Endothelial cell of umbilical vein (primary cell): Measurements from ENCODE around the gene MTMR3. TPM values are rescaled to one million over a fixed set of nuclear protein-coding genes. Genes with fewer than 3 reads are reported as not detected.

Experiments
- BruUV-seq: library from RNA; stranded (reverse); fragments of 400-500 nt; replicated peaks from 2 replicates; lab custom pipeline; 2021; lab: Mats Ljungman, UMichigan
- CTCF ChIA-PET: fragments of 300-600, 350-600 bp; sonication (Branson Sonifier 250); formaldehyde crosslinking; loops from one replicate; lab custom pipeline; 2021; ENCODE audit warnings: antibody characterized with exemption, inconsistent platforms; lab: Charles Lee
- POLR2A ChIA-PET: fragments of 300-600, 350-600 bp; sonication (Branson Sonifier 250); formaldehyde crosslinking; loops from one replicate; lab custom pipeline; 2021; ENCODE audit warnings: antibody characterized with exemption, inconsistent platforms; lab: Charles Lee
- DNase-seq: peaks from one replicate; pipeline ENCODE4 v3.0.0-alpha.2; 2011; ENCODE audit warnings: low read depth, low spot score
- FAIRE-seq: peaks from 2 replicates; lab custom pipeline; 2011; peaks lifted over from hg19 to GRCh38; lab: Jason Lieb, UNC
- H2AFZ ChIP-seq: 2 replicates; pipeline ENCODE4 v1.6.0; 2012; ENCODE audit warnings: low read depth, low read length, control low read depth, inconsistent platforms
- H3K27ac ChIP-seq: 2 replicates; pipeline ENCODE4 v1.5.1; 2011; ENCODE audit warnings: low read depth, mild to moderate bottlenecking, control low read depth, low read length, moderate library complexity; ENCODE audit not compliant: insufficient read depth
- H3K27me3 ChIP-seq, 2 experiments: 2 replicates each; pipeline versions ENCODE4 v1.6.0 to v1.6.1; 2011; ENCODE audit warnings: low read length in 2 of 2, mixed read lengths in 1 of 2; ENCODE audit not compliant: control insufficient read depth in 2 of 2, insufficient read depth in 2 of 2
- H3K36me3 ChIP-seq, 2 experiments: 2 replicates in 1 of 2; 3 replicates in 1 of 2; pipeline ENCODE4 v1.5.1; 2011; ENCODE audit warnings: low read length in 2 of 2, mild to moderate bottlenecking in 1 of 2, moderate library complexity in 1 of 2; ENCODE audit not compliant: control insufficient read depth in 2 of 2, insufficient read depth in 2 of 2; ENCODE audit errors: extremely low read depth in 1 of 2
- H3K4me1 ChIP-seq: 3 replicates; pipeline ENCODE4 v1.5.1; 2011; ENCODE audit warnings: mild to moderate bottlenecking, low read length; ENCODE audit not compliant: control insufficient read depth, insufficient read depth; ENCODE audit errors: extremely low read depth
- H3K4me2 ChIP-seq: 2 replicates; pipeline ENCODE4 v1.6.1; 2011; ENCODE audit warnings: low read length, control low read depth, mixed read lengths; ENCODE audit not compliant: insufficient read depth
- H3K4me3 ChIP-seq, 3 experiments: fragments of 200-600 bp in 1 of 3; sonication (generic), shearing (Covaris generic) in 1 of 3; replicated peaks in 1 of 3; 2 replicates each; pipeline ENCODE4 v1.5.1; 2011 to 2016; ENCODE audit warnings: control low read depth in 3 of 3, low read length in 3 of 3, mild to moderate bottlenecking in 2 of 3, inconsistent platforms in 1 of 3, low read depth in 1 of 3, moderate library complexity in 1 of 3; ENCODE audit not compliant: insufficient read depth in 1 of 3
- H3K79me2 ChIP-seq: 2 replicates; pipeline ENCODE4 v1.6.0; 2012; ENCODE audit warnings: low read length, inconsistent platforms; ENCODE audit not compliant: control insufficient read depth, insufficient read depth
- H3K9ac ChIP-seq: replicated peaks from 2 replicates; pipeline ENCODE3; 2011; ENCODE audit warnings: low read length, control low read depth; ENCODE audit not compliant: insufficient read depth; ENCODE audit errors: extremely low read depth
- H3K9me1 ChIP-seq: replicated peaks from 3 replicates; pipeline ENCODE4 v1.6.0; 2011; ENCODE audit warnings: mild to moderate bottlenecking, low read length; ENCODE audit not compliant: control insufficient read depth, insufficient read depth; ENCODE audit errors: extremely low read depth
- H3K9me3 ChIP-seq: replicated peaks from 2 replicates; pipeline ENCODE4 v1.5.1; 2012; ENCODE audit warnings: low read length, inconsistent platforms; ENCODE audit not compliant: control insufficient read depth, insufficient read depth
- H4K20me1 ChIP-seq: replicated peaks from 2 replicates; pipeline ENCODE3; 2011; ENCODE audit warnings: mild to moderate bottlenecking, low read length; ENCODE audit not compliant: control insufficient read depth, insufficient read depth; ENCODE audit errors: extremely low read depth
- EZH2 ChIP-seq: IDR thresholded peaks from 2 replicates; pipeline ENCODE4 v1.6.1; 2012; ENCODE audit warnings: borderline replicate concordance, low read depth, mild to moderate bottlenecking, moderate library complexity, low read length, inconsistent platforms; ENCODE audit not compliant: severe bottlenecking
- FOS ChIP-seq: IDR thresholded peaks from 2 replicates; pipeline ENCODE4 v1.6.1; 2011; ENCODE audit warnings: mild to moderate bottlenecking, low read length, moderate library complexity, borderline replicate concordance; ENCODE audit not compliant: insufficient read depth
- GATA2 ChIP-seq: IDR thresholded peaks from 2 replicates; pipeline ENCODE4 v1.7.0; 2011; ENCODE audit warnings: low read depth, mild to moderate bottlenecking, moderate library complexity, mixed read lengths, low read length; ENCODE audit not compliant: insufficient read length, insufficient read depth
- JUN ChIP-seq: IDR thresholded peaks from 2 replicates; pipeline ENCODE4 v1.6.1; 2011; ENCODE audit warnings: borderline replicate concordance, low read depth; ENCODE audit not compliant: insufficient read length, insufficient read depth
- MYC ChIP-seq: IDR thresholded peaks from one replicate; pipeline ENCODE4 v1.6.1; 2011; ENCODE audit warnings: mild to moderate bottlenecking, low read depth, low read length
- POLR2A ChIP-seq: IDR thresholded peaks from 2 replicates; pipeline ENCODE4 v1.6.1; 2012; ENCODE audit warnings: low read depth, mild to moderate bottlenecking, control low read depth, low read length
- POLR2AphosphoS5 ChIP-seq: IDR thresholded peaks from 2 replicates; pipeline ENCODE4 v1.6.1; 2012; ENCODE audit warnings: low read depth, mild to moderate bottlenecking, control low read depth, low read length, moderate library complexity; ENCODE audit not compliant: insufficient read depth
- dilution Hi-C: fragments of 300-500 bp; cut with MboI; formaldehyde crosslinking; loops from one replicate; pipeline ENCODE4 v1.15.0; 2019; ENCODE audit warnings: low sequenced_read_pairs; ENCODE audit not compliant: extremely low pct_ligation_motif_present
- intact Hi-C: fragments of 100-400 bp; cut with micrococcal nuclease; formaldehyde crosslinking; loops from one replicate; pipeline ENCODE4 v1.10.0; 2022
- polyA plus RNA-seq, 4 experiments: library from polyadenylated mRNA; depleted of rRNA in 3 of 4; stranded (reverse) in 3 of 4; unstranded in 1 of 4; fragments of >200 nt; gene quantifications; 2 replicates each; pipeline versions ENCODE4 v1.2.1 to v1.2.3, GENCODE V29; 2011 to 2012; ENCODE audit warnings: missing spikeins in 1 of 4
- total RNA-seq: library from RNA; stranded (reverse); gene quantifications from 2 replicates; pipeline ENCODE4 v1.2.3, GENCODE V29; 2021
- TF ChIP-seq, protein P1 (sequence below), 2 donors: IDR thresholded peaks; 1 replicate in 1 of 2; 2 replicates in 1 of 2; pipeline ENCODE4 v1.5.1; 2011; ENCODE audit warnings: low read length in 2 of 2, mild to moderate bottlenecking in 2 of 2, moderate library complexity in 2 of 2, control low read depth in 1 of 2, inconsistent platforms in 1 of 2, low read depth in 1 of 2; ENCODE audit not compliant: insufficient read depth in 1 of 2; ENCODE audit errors: extremely low read depth in 1 of 2
- TF ChIP-seq, protein P2 (sequence below): IDR thresholded peaks from 2 replicates; pipeline ENCODE4 v1.6.1; 2011; ENCODE audit not compliant: insufficient read depth, insufficient read length

Gene MTMR3
- total and polyA plus RNA-seq, 2 donors (not counting 3 experiments of a cell fraction or from before 2014, with no cell fraction given): 30.1 to 36.5 TPM

DNA sequence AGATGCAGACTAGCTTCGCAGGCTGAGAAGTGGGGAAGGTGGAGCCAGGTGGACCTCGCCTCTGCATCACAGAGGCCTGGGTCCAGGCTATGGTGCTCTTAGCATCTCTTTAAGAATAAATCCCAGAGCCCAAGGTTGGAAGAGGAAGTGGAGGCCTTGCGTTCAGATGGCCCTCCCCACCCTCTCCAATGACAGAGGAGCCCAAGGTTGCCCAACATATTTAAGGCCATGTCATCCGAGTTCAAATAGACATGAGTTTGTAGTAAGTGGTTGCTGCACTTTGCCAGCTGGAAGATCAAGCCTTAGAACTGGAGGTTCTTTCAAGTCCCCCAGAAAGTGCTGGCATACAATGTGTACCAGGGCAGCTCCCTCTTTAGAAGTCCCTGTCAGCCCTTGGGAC lies 150.2 kb downstream of the MTMR3 start:
- no peak for DNase-seq
- Histone ChIP-seq H2AFZ (no peak overlapping the region), H4K20me1 (no peaks in the 10 kb centered on the region), H3K4me1 (peaks cover 1% of the 10 kb centered on the region), H3K4me2 (no peak overlapping the region), H3K36me3 (no peaks in the 10 kb centered on the region), H3K9ac (no peak overlapping the region), H3K79me2 (no peaks in the 10 kb centered on the region), H3K4me3 (no peak overlapping the region), H3K27ac (no peak overlapping the region), H3K9me1 (no peaks in the 10 kb centered on the region), H3K27me3 (no peaks in the 10 kb centered on the region), H3K9me3 (no peaks in the 10 kb centered on the region)
- ChIA-PET CTCF (interaction anchor here (0.9 to 1.6 kb wide), 4 partner anchors 21 to 222 kb away, joined by 3 to 5 read pairs (median 4); no protein-coding TSS in a partner anchor), POLR2A (no interaction called here)
- dilution Hi-C loops (no loop called here), intact Hi-C loops (no loop called here)
- TF ChIP-seq GATA2 (no peak), EZH2 (no peak)
- FAIRE-seq: no peak
- no TSS peak for BruUV-seq

DNA sequence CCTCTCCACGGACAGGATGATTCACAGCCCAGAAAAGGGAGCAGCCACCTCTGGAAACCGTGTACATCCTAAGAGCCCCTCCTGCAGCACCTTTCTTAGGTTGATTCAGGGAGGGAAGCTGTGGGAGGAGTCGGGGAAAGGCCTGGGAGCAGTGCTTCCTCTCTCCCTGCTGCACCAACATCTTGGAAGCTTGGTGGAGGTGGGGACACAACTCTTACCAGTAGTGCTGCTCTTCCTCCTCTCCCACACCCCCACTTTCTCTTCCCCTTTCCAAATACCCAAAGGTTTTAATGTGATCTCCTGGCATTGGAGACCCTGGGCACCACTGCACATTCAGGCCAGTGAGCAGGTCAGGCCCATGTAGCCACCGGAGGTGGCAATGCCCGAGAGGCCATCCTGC lies 150.9 kb downstream of the MTMR3 start:
- Histone ChIP-seq H3K9me3 (no peaks in the 10 kb centered on the region), H4K20me1 (no peaks in the 10 kb centered on the region), H3K4me3 (no peak overlapping the region), H3K27ac (no peak overlapping the region), H3K4me2 (no peak overlapping the region), H2AFZ (no peak overlapping the region), H3K27me3 (no peaks in the 10 kb centered on the region), H3K9me1 (no peaks in the 10 kb centered on the region), H3K36me3 (no peaks in the 10 kb centered on the region), H3K4me1 (peaks cover 8% of the 10 kb centered on the region), H3K9ac (no peak overlapping the region), H3K79me2 (no peaks in the 10 kb centered on the region)
- no TSS peak for BruUV-seq
- CTCF ChIA-PET: interaction anchor here (0.7 to 2.0 kb wide), 5 partner anchors 21 to 29 kb away, joined by 3 to 6 read pairs (median 3); no protein-coding TSS in a partner anchor
- POLR2A ChIA-PET: no interaction called here
- intact Hi-C loops: no loop called here
- no peak for DNase-seq
- TF ChIP-seq EZH2: no peak
- no peak for TF ChIP-seq FOS
- no peak for TF ChIP-seq POLR2AphosphoS5
- no peak for TF ChIP-seq GATA2
- TF ChIP-seq, protein P1, sequence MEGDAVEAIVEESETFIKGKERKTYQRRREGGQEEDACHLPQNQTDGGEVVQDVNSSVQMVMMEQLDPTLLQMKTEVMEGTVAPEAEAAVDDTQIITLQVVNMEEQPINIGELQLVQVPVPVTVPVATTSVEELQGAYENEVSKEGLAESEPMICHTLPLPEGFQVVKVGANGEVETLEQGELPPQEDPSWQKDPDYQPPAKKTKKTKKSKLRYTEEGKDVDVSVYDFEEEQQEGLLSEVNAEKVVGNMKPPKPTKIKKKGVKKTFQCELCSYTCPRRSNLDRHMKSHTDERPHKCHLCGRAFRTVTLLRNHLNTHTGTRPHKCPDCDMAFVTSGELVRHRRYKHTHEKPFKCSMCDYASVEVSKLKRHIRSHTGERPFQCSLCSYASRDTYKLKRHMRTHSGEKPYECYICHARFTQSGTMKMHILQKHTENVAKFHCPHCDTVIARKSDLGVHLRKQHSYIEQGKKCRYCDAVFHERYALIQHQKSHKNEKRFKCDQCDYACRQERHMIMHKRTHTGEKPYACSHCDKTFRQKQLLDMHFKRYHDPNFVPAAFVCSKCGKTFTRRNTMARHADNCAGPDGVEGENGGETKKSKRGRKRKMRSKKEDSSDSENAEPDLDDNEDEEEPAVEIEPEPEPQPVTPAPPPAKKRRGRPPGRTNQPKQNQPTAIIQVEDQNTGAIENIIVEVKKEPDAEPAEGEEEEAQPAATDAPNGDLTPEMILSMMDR (IDR thresholded peaks at IDR 0.05; ENCODE audit: extremely low read depth in 1 of 2, insufficient read depth in 1 of 2, low read depth in 1 of 2, low read length in 2 of 2): no peak
- TF ChIP-seq JUN: no peak
- TF ChIP-seq, protein P2, sequence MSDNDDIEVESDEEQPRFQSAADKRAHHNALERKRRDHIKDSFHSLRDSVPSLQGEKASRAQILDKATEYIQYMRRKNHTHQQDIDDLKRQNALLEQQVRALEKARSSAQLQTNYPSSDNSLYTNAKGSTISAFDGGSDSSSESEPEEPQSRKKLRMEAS: no peak
- no peak for TF ChIP-seq MYC
- no peak for TF ChIP-seq POLR2A
- FAIRE-seq: no peak
- dilution Hi-C loops: no loop called here
